ENCODE results near the gene ANGEL1.

DNA sequence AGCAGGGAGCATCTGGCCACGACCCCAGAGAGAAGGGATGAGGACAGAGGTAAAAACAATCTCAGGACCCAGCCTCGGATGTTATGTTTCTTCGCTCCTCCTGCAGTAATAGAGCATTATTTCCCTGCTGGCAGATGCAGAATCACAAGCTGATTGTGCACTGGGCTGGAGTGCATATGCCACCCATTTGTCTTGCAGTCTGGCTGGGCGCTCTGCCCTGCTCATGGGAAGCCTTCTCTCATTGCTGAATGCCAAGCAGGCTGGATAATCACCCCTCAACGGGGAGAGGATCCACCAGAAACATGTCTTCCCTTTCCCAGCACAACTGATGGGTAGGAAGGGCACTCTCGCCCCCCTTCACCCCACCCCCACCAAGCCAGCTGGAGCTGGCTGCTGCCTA, 59.9 kb downstream of the ANGEL1 start:
- TF ChIP-seq, protein P1, sequence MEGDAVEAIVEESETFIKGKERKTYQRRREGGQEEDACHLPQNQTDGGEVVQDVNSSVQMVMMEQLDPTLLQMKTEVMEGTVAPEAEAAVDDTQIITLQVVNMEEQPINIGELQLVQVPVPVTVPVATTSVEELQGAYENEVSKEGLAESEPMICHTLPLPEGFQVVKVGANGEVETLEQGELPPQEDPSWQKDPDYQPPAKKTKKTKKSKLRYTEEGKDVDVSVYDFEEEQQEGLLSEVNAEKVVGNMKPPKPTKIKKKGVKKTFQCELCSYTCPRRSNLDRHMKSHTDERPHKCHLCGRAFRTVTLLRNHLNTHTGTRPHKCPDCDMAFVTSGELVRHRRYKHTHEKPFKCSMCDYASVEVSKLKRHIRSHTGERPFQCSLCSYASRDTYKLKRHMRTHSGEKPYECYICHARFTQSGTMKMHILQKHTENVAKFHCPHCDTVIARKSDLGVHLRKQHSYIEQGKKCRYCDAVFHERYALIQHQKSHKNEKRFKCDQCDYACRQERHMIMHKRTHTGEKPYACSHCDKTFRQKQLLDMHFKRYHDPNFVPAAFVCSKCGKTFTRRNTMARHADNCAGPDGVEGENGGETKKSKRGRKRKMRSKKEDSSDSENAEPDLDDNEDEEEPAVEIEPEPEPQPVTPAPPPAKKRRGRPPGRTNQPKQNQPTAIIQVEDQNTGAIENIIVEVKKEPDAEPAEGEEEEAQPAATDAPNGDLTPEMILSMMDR (IDR thresholded peaks at IDR 0.05): no peak
- no peak for TF ChIP-seq EP300 (IDR thresholded peaks at IDR 0.05)
- no peak for TF ChIP-seq POLR2AphosphoS5 (IDR thresholded peaks at IDR 0.05)
- TF ChIP-seq POLR2A (IDR thresholded peaks at IDR 0.05; ENCODE audit: low read depth): no peak
